HEK293T (cell line): Measurements from ENCODE around the gene GRAMD2B.

Experiments
- ARNT ChIP-seq: fragments of 450-650 bp; IDR thresholded peaks from 2 replicates; pipeline ENCODE4 v1.6.1; 2017; ENCODE audit warnings: mild to moderate bottlenecking
- BHLHE40 ChIP-seq: fragments of 450-650 bp; IDR thresholded peaks from 2 replicates; pipeline ENCODE4 v1.6.1; 2016; ENCODE audit warnings: mild to moderate bottlenecking, moderate library complexity, borderline replicate concordance
- ELF4 ChIP-seq: fragments of 450-650 bp; IDR thresholded peaks from 2 replicates; pipeline ENCODE4 v1.6.1; 2017; ENCODE audit warnings: antibody characterized with exemption
- FOXK2 ChIP-seq: fragments of 450-650 bp; IDR thresholded peaks from 2 replicates; pipeline ENCODE4 v1.6.1; 2016; ENCODE audit warnings: mild to moderate bottlenecking
- FOXM1 ChIP-seq: fragments of 450-650 bp; IDR thresholded peaks from 2 replicates; pipeline ENCODE4 v1.6.1; 2017; ENCODE audit warnings: mild to moderate bottlenecking, borderline replicate concordance
- HDGF ChIP-seq: fragments of 450-650 bp; IDR thresholded peaks from 2 replicates; pipeline ENCODE4 v1.6.1; 2017; ENCODE audit warnings: antibody characterized with exemption, borderline replicate concordance
- LEF1 ChIP-seq: fragments of 450-650 bp; IDR thresholded peaks from 2 replicates; pipeline ENCODE4 v1.6.1; 2017; ENCODE audit warnings: mild to moderate bottlenecking, borderline replicate concordance
- PKNOX1 ChIP-seq: fragments of 450-650 bp; IDR thresholded peaks from 2 replicates; pipeline ENCODE4 v1.6.1; 2016
- TARDBP ChIP-seq: fragments of 450-650 bp; IDR thresholded peaks from 2 replicates; pipeline ENCODE4 v1.6.1; 2016

- TF ChIP-seq ELF4 (no peak), FOXK2 (no peak), FOXM1 (no peak), LEF1 (no peak), PKNOX1 (no peak), BHLHE40 (no peak), HDGF (no peak), TARDBP (no peak), ARNT (no peak)
Observed at GRCh38 chr5:126471875-126472537, 48.8 kb downstream of the GRAMD2B start.
